Measurements from ENCODE around the gene JMJD6.

- TF ChIP-seq CTCF (IDR thresholded peaks at IDR 0.05 in 4 of 5, conservative IDR thresholded peaks at IDR 0.05 in 1 of 5) (no peak), POLR2A (IDR thresholded peaks at IDR 0.05) (no peak)
Measured at GRCh38 chr17:76685366-76685765, 41.0 kb downstream of the JMJD6 start.
